Measurements from ENCODE around the gene TTC7B.

TTC7B gene

DNA sequence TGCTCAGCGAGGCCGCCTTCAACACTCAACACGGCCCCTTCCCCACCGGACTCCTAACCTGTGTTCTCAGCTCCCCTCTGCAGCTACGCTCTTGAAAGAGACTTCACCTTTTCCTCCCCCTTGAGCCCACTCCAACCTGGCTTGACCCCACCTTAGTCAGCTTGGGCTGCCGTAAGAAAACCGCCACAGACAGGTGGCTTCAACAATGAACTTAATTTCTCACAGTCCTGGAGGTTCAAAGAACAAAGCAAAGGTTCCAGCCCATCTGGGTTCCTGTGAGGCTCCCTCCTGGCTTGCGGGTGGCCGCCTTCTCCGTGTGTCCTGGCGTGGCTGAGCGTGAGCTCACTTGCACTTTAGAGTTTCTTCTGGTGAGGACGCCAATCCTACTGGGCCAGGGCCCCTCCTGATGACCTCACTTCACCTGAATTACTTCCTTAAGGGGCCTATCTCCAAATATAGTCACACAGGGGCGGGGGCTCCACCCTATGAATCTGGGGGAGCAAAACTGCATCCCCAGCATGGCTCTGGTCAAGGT, 280.6 kb downstream of the TTC7B start:
- H3K4me3 ChIP-seq (IDR thresholded peaks at IDR 0.05; ENCODE audit: insufficient read depth, low read depth, low read length) = no peak overlapping the region
- no peaks in the 10 kb centered on the region for H3K4me1 ChIP-seq (ENCODE audit: low read depth, poor library complexity, severe bottlenecking)
- H3K27ac ChIP-seq = no peak overlapping the region
- no peak overlapping the region for H3K9ac ChIP-seq
- TF ChIP-seq, protein P1, sequence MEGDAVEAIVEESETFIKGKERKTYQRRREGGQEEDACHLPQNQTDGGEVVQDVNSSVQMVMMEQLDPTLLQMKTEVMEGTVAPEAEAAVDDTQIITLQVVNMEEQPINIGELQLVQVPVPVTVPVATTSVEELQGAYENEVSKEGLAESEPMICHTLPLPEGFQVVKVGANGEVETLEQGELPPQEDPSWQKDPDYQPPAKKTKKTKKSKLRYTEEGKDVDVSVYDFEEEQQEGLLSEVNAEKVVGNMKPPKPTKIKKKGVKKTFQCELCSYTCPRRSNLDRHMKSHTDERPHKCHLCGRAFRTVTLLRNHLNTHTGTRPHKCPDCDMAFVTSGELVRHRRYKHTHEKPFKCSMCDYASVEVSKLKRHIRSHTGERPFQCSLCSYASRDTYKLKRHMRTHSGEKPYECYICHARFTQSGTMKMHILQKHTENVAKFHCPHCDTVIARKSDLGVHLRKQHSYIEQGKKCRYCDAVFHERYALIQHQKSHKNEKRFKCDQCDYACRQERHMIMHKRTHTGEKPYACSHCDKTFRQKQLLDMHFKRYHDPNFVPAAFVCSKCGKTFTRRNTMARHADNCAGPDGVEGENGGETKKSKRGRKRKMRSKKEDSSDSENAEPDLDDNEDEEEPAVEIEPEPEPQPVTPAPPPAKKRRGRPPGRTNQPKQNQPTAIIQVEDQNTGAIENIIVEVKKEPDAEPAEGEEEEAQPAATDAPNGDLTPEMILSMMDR (conservative IDR thresholded peaks at IDR 0.05; ENCODE audit: low read depth, low read length) = no peak
- H3K4me2 ChIP-seq = no peak overlapping the region
- H2AFZ ChIP-seq (ENCODE audit: low read depth) = no peak overlapping the region
- no peaks in the 10 kb centered on the region for H3K27me3 ChIP-seq (ENCODE audit: insufficient read depth, low read depth)
- H4K20me1 ChIP-seq (ENCODE audit: insufficient read depth) = no peaks in the 10 kb centered on the region
- H3K79me2 ChIP-seq (ENCODE audit: insufficient read depth, low read depth) = no peaks in the 10 kb centered on the region
- no peaks in the 10 kb centered on the region for H3K36me3 ChIP-seq (ENCODE audit: insufficient read depth)

DNA sequence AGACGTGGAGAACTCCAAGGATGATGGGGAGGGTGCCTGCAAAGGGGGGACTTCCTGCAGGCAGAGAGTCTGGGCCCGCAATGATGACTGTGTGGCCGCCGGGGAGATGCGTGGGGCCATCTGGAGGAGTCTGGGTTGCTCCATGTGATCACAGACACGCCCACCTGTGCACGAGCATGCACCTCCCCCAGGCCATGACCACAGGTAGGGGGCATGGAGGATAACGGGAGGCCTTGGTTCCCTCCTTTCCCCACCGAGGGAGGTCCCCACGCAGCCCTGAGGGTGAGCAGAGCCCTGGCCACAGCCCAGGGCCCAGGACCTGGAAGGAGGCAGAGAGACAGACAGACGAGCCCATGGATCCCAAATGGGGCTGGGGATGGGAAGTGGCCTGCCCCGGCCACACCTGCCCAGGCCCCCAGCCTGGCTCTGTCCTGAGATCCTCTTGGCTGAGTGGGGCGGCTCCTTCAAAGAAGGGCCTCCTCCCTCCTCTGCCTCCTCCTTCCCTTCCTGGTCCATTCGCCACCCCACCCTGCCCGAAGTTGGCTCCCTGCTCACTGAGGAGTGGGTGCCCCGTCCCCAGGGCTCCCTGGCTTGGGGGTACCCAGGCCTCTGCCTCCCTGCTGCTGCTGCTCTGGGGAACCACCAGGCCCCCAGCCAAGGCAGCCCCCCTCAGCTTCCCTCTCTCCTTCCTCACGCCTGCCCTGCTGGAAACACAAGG, 281.2 kb downstream of the TTC7B start:
- H3K79me2 ChIP-seq (ENCODE audit: insufficient read depth, low read depth) = no peaks in the 10 kb centered on the region
- no peak overlapping the region for H3K4me3 ChIP-seq (IDR thresholded peaks at IDR 0.05; ENCODE audit: insufficient read depth, low read depth, low read length)
- no peaks in the 10 kb centered on the region for H4K20me1 ChIP-seq (ENCODE audit: insufficient read depth)
- no peak overlapping the region for H3K4me2 ChIP-seq
- no peaks in the 10 kb centered on the region for H3K4me1 ChIP-seq (ENCODE audit: low read depth, poor library complexity, severe bottlenecking)
- no peak overlapping the region for H3K9ac ChIP-seq
- no peak overlapping the region for H3K27ac ChIP-seq
- TF ChIP-seq, protein P1 (conservative IDR thresholded peaks at IDR 0.05; ENCODE audit: low read depth, low read length) = no peak
- no peak overlapping the region for H2AFZ ChIP-seq (ENCODE audit: low read depth)
- no peaks in the 10 kb centered on the region for H3K27me3 ChIP-seq (ENCODE audit: insufficient read depth, low read depth)
- H3K36me3 ChIP-seq (ENCODE audit: insufficient read depth) = no peaks in the 10 kb centered on the region

DNA sequence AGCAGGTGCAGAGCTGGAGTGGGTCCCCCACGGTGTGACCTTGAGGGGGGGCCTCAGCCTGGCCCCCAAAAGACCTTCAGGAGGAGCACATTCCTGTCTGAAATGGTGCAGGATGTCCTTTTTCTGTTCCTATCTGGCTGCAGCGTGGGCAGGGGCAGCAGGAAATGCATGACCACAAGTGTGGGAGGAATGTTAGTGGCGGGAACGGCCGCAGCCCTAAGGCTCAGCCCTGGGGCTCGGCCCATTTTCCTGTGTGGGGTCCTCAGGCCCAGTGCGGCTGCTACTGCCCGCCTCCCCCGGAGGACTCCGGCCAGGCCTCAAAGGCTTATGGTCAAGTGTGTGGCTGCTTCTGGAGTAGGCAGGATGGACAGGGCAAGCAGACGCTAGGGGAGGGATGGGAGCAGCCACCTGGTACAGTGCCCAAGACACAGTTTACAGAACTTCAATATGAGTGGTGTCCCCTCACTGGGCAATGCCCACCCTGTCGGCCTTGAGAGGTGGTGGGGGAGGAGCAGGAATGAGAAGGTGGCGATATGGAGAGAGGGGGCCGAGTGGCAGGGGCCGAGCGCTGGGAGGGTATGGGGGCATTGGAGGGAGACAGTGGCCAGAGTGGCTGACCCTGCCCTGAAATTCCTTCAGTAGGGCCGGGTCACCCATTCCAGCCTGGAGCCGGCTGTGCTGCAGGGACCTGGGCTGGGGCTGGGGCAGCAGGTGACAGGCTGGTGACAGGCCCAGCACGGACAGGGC, 282.0 kb downstream of the TTC7B start:
- no peaks in the 10 kb centered on the region for H3K79me2 ChIP-seq (ENCODE audit: insufficient read depth, low read depth)
- H3K27ac ChIP-seq = no peak overlapping the region
- no peak overlapping the region for H3K4me2 ChIP-seq
- H3K4me1 ChIP-seq (ENCODE audit: low read depth, poor library complexity, severe bottlenecking) = no peaks in the 10 kb centered on the region
- H3K4me3 ChIP-seq (IDR thresholded peaks at IDR 0.05; ENCODE audit: insufficient read depth, low read depth, low read length) = no peak overlapping the region
- no peak overlapping the region for H2AFZ ChIP-seq (ENCODE audit: low read depth)
- TF ChIP-seq, protein P1 (conservative IDR thresholded peaks at IDR 0.05; ENCODE audit: low read depth, low read length) = no peak
- H4K20me1 ChIP-seq (ENCODE audit: insufficient read depth) = no peaks in the 10 kb centered on the region
- H3K9ac ChIP-seq = no peak overlapping the region
- no peaks in the 10 kb centered on the region for H3K27me3 ChIP-seq (ENCODE audit: insufficient read depth, low read depth)
- no peaks in the 10 kb centered on the region for H3K36me3 ChIP-seq (ENCODE audit: insufficient read depth)

DNA sequence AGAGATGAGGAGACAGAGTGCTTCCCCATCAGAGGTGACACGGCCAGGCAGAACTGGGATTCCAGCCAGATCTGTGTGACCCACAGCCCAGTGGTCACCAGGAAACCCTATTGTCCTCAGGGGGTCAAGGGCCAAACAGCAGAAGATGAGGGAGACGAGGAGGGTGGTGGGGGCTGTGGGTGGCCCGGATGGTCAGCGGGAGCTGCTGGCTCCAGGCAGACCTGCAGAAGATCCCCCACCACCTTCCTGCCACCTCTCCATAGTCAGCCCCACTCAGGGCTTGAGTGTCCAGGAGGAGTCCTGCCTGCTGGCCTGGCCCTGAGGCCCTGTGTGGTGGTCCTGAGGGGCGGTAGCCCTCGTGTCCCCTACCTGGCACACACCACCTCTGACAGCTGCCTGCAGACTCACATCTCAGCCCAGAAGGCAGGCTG, 282.6 kb downstream of the TTC7B start:
- Histone ChIP-seq H3K27me3 (ENCODE audit: insufficient read depth, low read depth) (no peaks in the 10 kb centered on the region), H3K36me3 (ENCODE audit: insufficient read depth) (no peaks in the 10 kb centered on the region), H3K79me2 (ENCODE audit: insufficient read depth, low read depth) (no peaks in the 10 kb centered on the region), H3K4me2 (no peak overlapping the region), H4K20me1 (ENCODE audit: insufficient read depth) (no peaks in the 10 kb centered on the region), H3K9ac (no peak overlapping the region), H3K4me1 (ENCODE audit: low read depth, poor library complexity, severe bottlenecking) (no peaks in the 10 kb centered on the region), H3K27ac (no peak overlapping the region), H2AFZ (ENCODE audit: low read depth) (no peak overlapping the region), H3K4me3 (IDR thresholded peaks at IDR 0.05; ENCODE audit: insufficient read depth, low read depth, low read length) (no peak overlapping the region)
- TF ChIP-seq, protein P1 (conservative IDR thresholded peaks at IDR 0.05; ENCODE audit: low read depth, low read length) = no peak

Measured in KMS-11 (cell line).